ENCODE results near the gene COG1.
A peak's percentile ranks its signal among the peaks of the same experiment; 100 is the strongest.
"Not testable (repeated sequence)": the region's sequence is repeated elsewhere in the genome, so short reads cannot be mapped to it uniquely, and the experiment has no call there.

COG1 gene, protein sequence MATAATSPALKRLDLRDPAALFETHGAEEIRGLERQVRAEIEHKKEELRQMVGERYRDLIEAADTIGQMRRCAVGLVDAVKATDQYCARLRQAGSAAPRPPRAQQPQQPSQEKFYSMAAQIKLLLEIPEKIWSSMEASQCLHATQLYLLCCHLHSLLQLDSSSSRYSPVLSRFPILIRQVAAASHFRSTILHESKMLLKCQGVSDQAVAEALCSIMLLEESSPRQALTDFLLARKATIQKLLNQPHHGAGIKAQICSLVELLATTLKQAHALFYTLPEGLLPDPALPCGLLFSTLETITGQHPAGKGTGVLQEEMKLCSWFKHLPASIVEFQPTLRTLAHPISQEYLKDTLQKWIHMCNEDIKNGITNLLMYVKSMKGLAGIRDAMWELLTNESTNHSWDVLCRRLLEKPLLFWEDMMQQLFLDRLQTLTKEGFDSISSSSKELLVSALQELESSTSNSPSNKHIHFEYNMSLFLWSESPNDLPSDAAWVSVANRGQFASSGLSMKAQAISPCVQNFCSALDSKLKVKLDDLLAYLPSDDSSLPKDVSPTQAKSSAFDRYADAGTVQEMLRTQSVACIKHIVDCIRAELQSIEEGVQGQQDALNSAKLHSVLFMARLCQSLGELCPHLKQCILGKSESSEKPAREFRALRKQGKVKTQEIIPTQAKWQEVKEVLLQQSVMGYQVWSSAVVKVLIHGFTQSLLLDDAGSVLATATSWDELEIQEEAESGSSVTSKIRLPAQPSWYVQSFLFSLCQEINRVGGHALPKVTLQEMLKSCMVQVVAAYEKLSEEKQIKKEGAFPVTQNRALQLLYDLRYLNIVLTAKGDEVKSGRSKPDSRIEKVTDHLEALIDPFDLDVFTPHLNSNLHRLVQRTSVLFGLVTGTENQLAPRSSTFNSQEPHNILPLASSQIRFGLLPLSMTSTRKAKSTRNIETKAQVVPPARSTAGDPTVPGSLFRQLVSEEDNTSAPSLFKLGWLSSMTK

GRCh38 chr17:73192894-73193701 lies at the start of gene COG1:
TSS of gene COG1 (plus strand) at chr17:73193055. CDS start at chr17:73193070, 15 bp downstream.
- peak; percentile 81 to 85 for DNase-seq

DNA sequence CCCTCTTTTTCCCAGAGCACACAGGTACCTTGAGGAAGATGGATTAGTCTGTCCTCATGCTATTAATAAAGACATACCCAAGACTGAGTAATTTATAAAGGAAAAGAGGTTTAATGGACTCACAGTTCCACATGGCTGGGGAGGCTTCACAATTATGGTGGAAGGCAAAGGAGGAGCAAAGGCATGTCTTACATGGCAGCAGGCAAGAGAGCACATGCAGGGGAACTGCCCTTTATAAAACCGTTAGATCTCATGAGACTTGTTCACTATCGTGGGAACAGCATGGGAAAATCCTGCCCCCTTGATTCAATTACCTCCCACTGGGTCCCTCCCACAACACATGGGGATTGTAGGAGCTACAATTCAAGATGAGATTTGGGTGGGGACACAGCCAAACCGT lies 48.6 kb upstream of the COG1 start:
- DNase-seq = not testable (repeated sequence)

DNA sequence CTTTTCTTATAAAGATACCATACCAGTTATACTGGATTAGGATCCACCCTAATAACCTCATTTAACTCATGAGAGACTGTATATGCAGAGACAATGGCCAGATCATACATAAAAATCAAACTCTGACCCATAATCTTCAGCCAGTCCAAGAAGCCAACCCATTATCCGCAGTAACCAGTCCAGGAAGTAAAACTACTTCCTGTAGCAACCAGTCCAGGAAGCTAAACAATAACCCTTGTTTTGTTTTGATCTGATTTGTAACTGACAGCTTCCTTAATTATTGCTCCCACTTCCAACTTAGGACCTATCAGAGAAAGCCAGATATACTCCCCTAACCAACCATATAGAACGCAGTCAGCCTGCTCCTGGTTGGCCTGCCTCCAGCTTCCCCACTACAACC lies 47.2 kb upstream of the COG1 start:
- DNase-seq = no peak

GRCh38 chr17:73147791-73148190 lies 45.1 kb upstream of the COG1 start:
- DNase-seq = not testable (repeated sequence)

DNA sequence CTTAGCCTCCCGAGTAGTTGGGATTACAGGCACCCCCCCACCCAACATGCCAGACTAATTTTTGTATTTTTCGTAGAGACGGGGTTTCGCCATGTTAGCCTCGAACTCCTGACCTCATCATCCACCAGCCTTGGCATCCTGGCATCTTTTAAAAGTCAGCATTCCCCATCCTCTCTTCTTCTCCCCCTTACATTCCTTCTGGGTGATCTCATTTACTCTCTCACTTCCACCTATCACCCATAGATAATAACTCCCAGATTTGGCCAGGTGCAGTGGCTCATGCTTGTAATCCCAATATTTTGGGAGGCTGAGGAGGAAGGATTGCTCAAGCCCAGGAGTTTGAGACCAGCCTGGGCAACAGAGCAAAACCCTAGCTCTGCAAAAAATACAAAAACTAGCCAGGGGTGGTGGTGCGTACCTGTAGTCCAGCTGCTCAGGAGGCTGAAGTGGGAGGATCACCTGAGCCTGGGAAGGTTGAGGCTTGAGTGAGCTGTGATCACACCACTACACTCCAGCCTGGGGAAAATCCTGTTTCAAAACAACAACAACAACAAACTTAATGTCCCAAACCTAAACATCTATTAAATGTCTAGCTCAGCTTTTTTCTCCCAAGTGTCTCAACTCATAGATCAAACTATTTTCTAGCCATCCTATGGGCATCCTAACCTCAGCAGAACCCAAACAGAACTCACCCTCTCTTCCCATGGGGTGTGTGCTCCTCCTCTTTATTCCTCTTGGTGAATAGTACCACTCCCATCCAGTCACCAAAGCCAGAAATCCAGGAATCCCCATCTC lies 44.1 kb upstream of the COG1 start:
- no peak for DNase-seq

GRCh38 chr17:73150622-73151300 lies 42.1 kb upstream of the COG1 start:
- not testable (repeated sequence) for DNase-seq

DNA sequence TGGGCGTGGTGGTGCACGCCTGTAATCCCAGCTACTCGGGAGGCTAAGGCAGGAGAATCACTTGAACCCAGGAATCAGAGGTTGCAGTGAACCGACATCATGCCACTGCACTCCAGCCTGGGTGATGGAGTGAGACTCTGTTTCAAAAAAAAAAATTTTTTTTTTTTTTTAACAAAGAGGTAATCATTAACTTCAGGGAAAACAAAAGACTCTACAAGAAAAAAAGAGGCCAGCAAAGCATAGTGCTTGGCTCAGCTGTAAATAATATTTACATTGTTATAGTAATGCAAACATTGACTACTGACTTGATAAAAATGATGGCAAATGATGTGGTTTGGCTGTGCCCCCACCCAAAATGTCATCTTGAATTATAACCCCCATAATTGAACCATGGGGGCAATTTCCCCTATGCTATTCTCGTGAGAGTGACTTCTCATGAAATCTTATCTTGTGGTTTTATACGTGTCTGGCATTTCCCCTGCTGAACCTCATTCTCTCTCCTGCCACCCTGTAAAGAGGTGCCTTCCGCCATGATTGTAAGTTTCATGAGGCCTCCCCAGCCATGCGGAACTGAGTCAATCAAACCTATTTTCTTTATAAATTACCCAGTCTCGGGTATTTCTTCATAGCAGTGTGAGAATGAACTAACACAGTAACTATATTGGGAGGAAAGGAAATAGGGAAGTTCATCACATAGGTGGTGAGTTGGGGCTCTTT lies 40.8 kb upstream of the COG1 start:
- DNase-seq = no peak

DNA sequence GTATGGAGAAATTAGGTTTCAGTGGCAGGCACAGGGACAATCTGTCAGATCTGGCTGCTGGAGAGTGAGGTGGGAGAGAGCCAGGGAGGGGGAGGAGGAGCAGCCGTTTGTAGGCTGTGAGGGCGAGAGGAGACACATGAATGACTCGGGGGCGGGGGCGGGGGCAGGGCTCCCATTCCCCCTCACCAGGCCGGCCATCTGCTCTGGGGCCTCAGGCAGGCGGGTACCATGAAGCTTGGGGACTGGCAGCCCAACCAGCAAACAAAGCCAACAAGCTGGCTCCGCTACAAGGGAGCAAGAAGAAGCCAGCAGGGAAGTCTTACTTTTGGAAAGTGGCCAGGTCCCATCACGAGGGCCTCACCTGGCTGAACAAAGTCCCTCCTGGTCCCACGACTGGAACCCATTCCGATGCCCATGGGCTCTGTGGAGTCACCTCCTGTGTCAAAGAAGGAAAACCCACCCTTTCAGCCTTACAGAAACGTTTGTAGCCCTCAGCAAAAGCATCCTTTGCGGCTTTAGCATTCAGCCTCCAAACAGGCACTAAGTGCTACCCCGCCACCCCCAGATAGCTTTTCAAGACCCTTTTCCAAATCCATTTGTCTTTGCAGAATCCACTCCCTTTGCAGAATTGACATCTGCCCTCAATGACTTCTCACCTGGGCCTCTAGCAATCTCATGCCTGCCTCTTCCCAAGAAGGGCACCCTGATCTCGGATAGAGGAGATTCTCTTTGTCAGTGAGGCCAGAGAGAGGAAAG lies 37.3 kb upstream of the COG1 start:
- DNase-seq = no peak

- DNase-seq = peak; percentile 28 to 32
Measured at GRCh38 chr17:73156166-73156840, 36.6 kb upstream of the COG1 start.

DNA sequence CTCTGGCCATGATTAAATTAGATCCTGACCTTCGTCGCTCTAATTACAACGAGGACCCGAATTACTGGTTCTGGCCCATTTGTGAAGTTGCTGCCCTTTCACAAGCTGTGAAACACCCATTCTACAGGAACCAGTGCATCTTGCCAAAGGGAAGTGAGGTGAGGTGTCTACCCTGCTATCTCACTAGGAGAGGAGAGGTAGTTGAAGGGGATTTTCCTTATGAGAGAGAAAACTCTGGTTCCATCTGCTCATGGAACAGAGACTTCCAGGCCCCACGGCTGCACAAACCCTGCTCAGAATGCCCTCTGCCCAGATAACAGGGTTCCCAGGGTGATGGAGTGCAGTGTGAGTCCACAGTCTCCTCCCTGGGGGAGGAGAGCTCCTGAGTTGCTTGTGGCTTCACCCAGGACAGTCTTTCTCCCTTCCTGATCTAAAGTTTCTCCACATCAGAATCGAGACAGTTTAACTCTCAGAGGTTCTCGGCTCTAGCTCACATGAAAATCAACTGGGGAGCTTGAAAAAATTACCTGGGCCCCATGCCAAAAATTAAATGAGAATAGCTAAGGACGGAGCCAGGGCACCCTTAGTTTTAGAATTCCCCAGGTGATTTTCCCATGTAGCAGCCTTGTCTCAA lies 35.9 kb upstream of the COG1 start:
- DNase-seq = no peak

DNA sequence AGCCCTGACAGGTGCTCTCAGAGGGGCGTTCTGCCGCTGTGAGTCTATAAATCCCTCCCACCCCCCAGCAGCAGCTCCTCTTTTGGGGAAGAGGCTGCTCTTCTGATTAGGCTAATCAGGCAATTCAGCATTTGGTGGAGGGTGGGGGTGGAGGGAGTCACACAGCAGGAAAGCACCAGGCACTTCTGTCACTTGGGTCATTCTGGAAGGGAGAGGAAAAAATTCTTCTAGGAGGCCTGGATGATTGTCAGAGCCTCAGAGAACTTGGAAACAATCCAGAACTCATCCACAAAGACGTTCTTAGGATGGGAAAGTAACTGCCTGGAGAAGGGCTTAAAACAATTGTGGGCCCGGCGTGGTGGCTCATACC lies 35.3 kb upstream of the COG1 start:
- no peak for DNase-seq

DNA sequence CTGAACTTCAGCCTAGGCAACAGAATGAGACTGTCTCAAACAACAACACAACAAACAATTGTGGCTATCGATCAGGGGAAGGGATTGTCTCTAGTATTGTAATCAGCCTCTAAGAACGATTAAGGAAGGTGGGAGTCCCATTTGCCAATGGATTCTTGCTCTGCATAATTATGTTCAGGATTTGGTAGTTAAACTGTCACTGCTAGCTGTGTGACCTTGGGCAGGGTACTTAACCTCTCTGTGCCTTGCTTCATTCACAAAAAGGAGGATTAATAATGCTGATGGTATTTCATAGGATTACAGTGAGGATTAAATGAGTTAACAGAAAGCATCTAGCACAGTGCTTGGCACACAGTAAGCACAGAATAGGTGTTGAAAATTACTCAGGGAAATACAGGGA lies 34.7 kb upstream of the COG1 start:
- no peak for DNase-seq

GRCh38 chr17:73160980-73161630 lies 31.8 kb upstream of the COG1 start:
- no peak for DNase-seq

DNA sequence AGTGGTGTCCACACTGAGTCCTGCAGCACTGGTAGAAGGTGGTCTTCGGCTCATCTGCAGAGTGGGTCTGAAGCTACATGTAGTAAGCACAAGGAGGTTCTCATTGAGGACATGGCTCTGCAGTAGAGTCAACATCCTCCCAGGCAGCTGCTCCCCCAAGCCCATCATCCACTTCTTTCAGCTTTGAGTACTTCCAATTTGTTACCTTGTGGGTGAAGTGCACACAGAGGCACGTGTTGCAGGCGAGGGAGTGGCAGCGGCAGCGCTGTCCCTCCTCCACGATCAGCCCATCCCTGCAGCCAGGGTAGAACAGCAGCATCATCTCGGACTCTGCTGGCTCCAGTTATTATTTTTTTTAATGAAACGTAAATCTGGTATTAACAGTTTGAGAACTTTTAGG lies 29.8 kb upstream of the COG1 start:
- DNase-seq = no peak

- DNase-seq = no peak
Measured at GRCh38 chr17:73165616-73166404, 27.0 kb upstream of the COG1 start.

DNA sequence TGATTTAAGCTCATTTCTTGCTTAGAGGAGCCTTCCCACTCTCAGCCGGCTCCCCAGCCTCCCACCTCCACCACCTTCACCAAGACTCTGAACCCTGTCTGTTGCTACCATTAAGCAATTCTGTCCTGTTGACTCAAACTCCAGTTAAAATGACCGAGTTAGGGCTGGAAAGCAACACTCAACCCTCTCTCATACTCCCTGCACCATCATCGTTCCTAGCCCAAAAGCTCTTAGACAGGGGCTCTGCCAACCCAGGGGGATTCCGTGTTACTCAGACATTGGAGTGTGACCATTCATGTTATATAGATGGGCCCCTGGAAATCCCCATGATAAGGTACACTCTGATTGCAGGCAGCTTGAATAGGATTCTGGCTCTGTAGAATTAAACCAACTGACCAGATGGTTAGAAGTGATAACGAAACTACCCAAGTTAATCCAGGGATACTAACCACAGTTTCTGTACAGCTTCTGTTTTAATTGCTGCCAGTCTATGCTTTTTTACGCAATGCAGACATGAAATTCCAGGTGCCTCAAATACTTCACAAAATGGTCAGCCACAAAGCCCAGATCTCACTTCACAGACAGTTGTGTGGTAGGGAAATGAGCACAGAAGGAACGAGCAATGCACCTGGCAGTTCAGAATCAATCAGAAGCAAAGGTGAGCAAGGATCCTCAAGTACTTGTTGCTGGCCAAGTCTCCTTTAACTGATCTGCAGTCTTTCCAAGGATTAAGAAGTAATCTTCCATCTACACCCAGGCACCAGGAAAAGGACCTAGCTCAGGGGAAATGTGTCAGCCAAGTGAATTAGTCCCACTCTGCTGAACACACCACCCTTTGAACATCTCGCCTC lies 25.9 kb upstream of the COG1 start:
- DNase-seq = no peak

DNA sequence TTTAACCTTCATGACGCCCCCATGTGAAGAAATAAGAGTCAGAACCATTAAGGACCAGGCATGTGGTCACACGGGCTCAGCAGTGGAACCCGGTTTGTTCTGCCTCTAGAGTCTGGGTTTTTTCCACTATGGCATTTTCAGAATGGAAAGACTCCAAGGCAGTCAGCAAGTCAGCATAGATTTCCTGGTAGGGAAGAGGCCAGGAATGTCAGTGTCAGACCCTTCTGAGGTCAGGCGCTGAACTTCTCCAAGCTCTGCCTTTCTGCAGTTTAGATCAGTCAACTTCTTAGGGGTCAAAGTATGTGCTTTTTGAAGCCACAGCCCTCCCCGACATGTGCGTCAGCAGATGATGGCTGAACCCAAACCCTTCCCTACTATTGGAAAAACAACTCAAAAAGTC lies 24.2 kb upstream of the COG1 start:
- no peak for DNase-seq

Data from activated CD4-positive, alpha-beta T cell treated with anti-CD3 and anti-CD28 coated beads, Interleukin-2, amount 50 U/mL, for 4 hours (primary cell).